ENCODE data around the gene BPTF.
"Not testable (repeated sequence)": the region's sequence is repeated elsewhere in the genome, so short reads cannot be mapped to it uniquely, and the experiment has no call there.

DNA sequence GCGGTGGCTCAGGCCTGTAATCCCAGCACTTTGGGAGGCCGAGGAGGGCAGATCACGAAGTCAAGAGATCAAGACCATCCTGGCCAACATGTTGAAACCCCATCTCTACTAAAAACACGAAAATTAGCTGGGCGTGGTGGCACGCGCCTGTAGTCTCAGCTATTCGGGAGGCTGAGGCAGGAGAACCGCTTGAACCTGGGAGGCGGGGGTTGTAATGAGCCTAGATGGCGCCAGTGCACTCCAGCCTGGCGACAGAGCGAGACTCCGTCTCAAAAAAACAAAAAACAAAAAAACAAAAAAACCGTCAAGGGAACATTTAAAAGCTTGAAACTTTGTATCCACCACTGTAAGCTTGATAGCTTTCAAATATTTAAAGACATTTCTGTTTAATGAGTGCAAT, 197.2 kb downstream of the BPTF start:
- TF ChIP-seq, protein P1, sequence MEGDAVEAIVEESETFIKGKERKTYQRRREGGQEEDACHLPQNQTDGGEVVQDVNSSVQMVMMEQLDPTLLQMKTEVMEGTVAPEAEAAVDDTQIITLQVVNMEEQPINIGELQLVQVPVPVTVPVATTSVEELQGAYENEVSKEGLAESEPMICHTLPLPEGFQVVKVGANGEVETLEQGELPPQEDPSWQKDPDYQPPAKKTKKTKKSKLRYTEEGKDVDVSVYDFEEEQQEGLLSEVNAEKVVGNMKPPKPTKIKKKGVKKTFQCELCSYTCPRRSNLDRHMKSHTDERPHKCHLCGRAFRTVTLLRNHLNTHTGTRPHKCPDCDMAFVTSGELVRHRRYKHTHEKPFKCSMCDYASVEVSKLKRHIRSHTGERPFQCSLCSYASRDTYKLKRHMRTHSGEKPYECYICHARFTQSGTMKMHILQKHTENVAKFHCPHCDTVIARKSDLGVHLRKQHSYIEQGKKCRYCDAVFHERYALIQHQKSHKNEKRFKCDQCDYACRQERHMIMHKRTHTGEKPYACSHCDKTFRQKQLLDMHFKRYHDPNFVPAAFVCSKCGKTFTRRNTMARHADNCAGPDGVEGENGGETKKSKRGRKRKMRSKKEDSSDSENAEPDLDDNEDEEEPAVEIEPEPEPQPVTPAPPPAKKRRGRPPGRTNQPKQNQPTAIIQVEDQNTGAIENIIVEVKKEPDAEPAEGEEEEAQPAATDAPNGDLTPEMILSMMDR (conservative IDR thresholded peaks at IDR 0.05) = not testable (repeated sequence)
- not testable (repeated sequence) for TF ChIP-seq ZFX (IDR thresholded peaks at IDR 0.05)

All from C4-2B (cell line).